Upper lobe of left lung (tissue), 6 donors: ENCODE data around the gene PHYKPL. TPM values are rescaled to one million over a fixed set of nuclear protein-coding genes. Genes with fewer than 3 reads are reported as not detected.
"Not testable (repeated sequence)": the region's sequence is repeated elsewhere in the genome, so short reads cannot be mapped to it uniquely, and the experiment has no call there.

Source experiments
- ATAC-seq, 2 donors: fragments of 200-7000 bp; cut with Tn5 transposase; one replicate each; pipeline ENCODE4 v1.9.1; 2022; ENCODE audit warnings: mild to moderate bottlenecking in 2 of 2, moderate library complexity in 2 of 2; ENCODE audit not compliant: low FRiP score in 2 of 2
- DNase-seq, 2 donors: peaks; one replicate each; pipeline ENCODE4 v3.0.0-alpha.2; 2019 to 2020
- H3K27ac ChIP-seq, 4 donors: fragments of 200-600 bp; sonication (generic); one replicate each; pipeline ENCODE4 v1.5.1; 2016 to 2019
- H3K27me3 ChIP-seq, 4 donors: fragments of 200-600 bp; sonication (generic); one replicate each; pipeline ENCODE4 v1.5.1; 2017 to 2019
- H3K36me3 ChIP-seq, 4 donors: fragments of 200-600 bp; sonication (generic); one replicate each; pipeline ENCODE4 v1.5.1; 2016 to 2019
- H3K4me1 ChIP-seq, 4 donors: fragments of 200-600 bp; sonication (generic); one replicate each; pipeline ENCODE4 v1.5.1; 2018 to 2019
- H3K4me3 ChIP-seq, 4 donors: fragments of 200-600 bp; sonication (generic); one replicate each; pipeline ENCODE4 v1.5.1; 2017 to 2019; ENCODE audit warnings: mild to moderate bottlenecking in 2 of 4, moderate library complexity in 1 of 4
- H3K9me3 ChIP-seq, 4 donors: fragments of 200-600 bp; sonication (generic); one replicate each; pipeline ENCODE4 v1.5.1; 2018 to 2019
- CTCF ChIP-seq, 6 experiments: fragments of 450-650 bp in 4 of 6; fragments of 200-600 bp in 2 of 6; sonication (generic) in 2 of 6; IDR thresholded peaks; one replicate each; pipeline ENCODE4 v1.5.1; 2016 to 2019; ENCODE audit warnings: antibody characterized with exemption in 6 of 6
- EP300 ChIP-seq, 4 donors: sonication (generic); formaldehyde crosslinking; IDR thresholded peaks; one replicate each; pipeline ENCODE4 v1.5.1; 2017; ENCODE audit warnings: antibody characterized with exemption in 4 of 4, control low read depth in 2 of 4
- POLR2A ChIP-seq, 4 donors: fragments of 450-650 bp; IDR thresholded peaks; one replicate each; pipeline ENCODE4 v1.5.1; 2016 to 2017; ENCODE audit warnings: antibody characterized with exemption in 4 of 4, mild to moderate bottlenecking in 2 of 4
- POLR2AphosphoS5 ChIP-seq, 2 donors: sonication (generic); formaldehyde crosslinking; IDR thresholded peaks; one replicate each; pipeline ENCODE4 v1.5.1; 2017; ENCODE audit warnings: antibody characterized with exemption in 2 of 2
- WGBS, 2 donors: methylation state at CpG; one replicate each; pipeline ENCODE4 v1.1.5; 2017 to 2018; 5-methylcytosine and 5-hydroxymethylcytosine counted together
- total RNA-seq, 6 donors: library from RNA; depleted of rRNA in 4 of 6; stranded (reverse); fragments of >200 nt in 4 of 6; gene quantifications; one replicate each; pipeline versions ENCODE4 v1.1.0 to v1.2.1, GENCODE V29; 2016 to 2021
- donor health status: DM: no; HTN: no; CAD: no; lungs with moderate emphysema.
- donor health status: DM: no; HTN: yes; CAD: no; lungs with severe emphysema.

PHYKPL gene
- total RNA-seq, 6 donors from 2014 or later: 61.0 to 237 (median 91.9) TPM

GRCh38 chr5:178242416-178242815, 9.8 kb upstream of the PHYKPL start:
- WGBS, 2 donors: 85 to 86% methylated on average over 7 to 10 of the region's 10 CpGs

GRCh38 chr5:178241688-178242231, 9.2 kb upstream of the PHYKPL start:
- no peaks in the 10 kb centered on the region for H3K36me3 ChIP-seq
- no peaks in the 10 kb centered on the region for H3K27me3 ChIP-seq
- no peak for TF ChIP-seq POLR2A (IDR thresholded peaks at IDR 0.05)
- TF ChIP-seq POLR2AphosphoS5 (IDR thresholded peaks at IDR 0.05): no peak
- no peak for TF ChIP-seq CTCF (IDR thresholded peaks at IDR 0.05)
- TF ChIP-seq EP300 (IDR thresholded peaks at IDR 0.05): no peak
- ATAC-seq (peak in 1 of 2 donors; percentile 3), DNase-seq (no peak)
- 78 to 84% methylated on average over 11 to 15 of the region's 15 CpGs for WGBS, 2 donors
- peaks cover 32 to 47% (median 42%) of the 10 kb centered on the region in 4 donors for H3K4me1 ChIP-seq
- peak overlapping the region in 3 of 4 donors; percentile 70 to 91 (median 82) for H3K27ac ChIP-seq
- H3K9me3 ChIP-seq: no peaks in the 10 kb centered on the region
- H3K4me3 ChIP-seq: no peak overlapping the region

More at GRCh38 chr5:178242416-178242815, 9.8 kb upstream of the PHYKPL start:
- H3K4me1 ChIP-seq: peaks cover 26 to 40% (median 37%) of the 10 kb centered on the region in 4 donors
- peak overlapping the region in 1 of 4 donors; percentile 91 for H3K27ac ChIP-seq
- TF ChIP-seq POLR2A (IDR thresholded peaks at IDR 0.05) (no peak), POLR2AphosphoS5 (IDR thresholded peaks at IDR 0.05) (no peak), CTCF (IDR thresholded peaks at IDR 0.05) (no peak), EP300 (IDR thresholded peaks at IDR 0.05) (no peak)
- no peak overlapping the region for H3K4me3 ChIP-seq
- ATAC-seq (no peak), DNase-seq (no peak)
- H3K27me3 ChIP-seq: no peaks in the 10 kb centered on the region
- no peaks in the 10 kb centered on the region for H3K9me3 ChIP-seq
- no peaks in the 10 kb centered on the region for H3K36me3 ChIP-seq

- DNase-seq (no peak), ATAC-seq (peak; percentile 9 to 12)
- Histone ChIP-seq H3K9me3 (no peaks in the 10 kb centered on the region), H3K27me3 (no peaks in the 10 kb centered on the region), H3K36me3 (no peaks in the 10 kb centered on the region), H3K4me3 (no peak overlapping the region), H3K4me1 (peaks cover 37 to 52% (median 47%) of the 10 kb centered on the region in 4 donors), H3K27ac (peak overlapping the region; percentile 37 to 91 (median 76))
- 55 to 61% methylated on average over 2 to 7 of the region's 8 CpGs for WGBS, 2 donors
- TF ChIP-seq POLR2A (IDR thresholded peaks at IDR 0.05) (no peak), EP300 (IDR thresholded peaks at IDR 0.05) (no peak), CTCF (IDR thresholded peaks at IDR 0.05) (no peak), POLR2AphosphoS5 (IDR thresholded peaks at IDR 0.05) (no peak)
Measured at GRCh38 chr5:178241231-178241663, 8.6 kb upstream of the PHYKPL start.

- no peaks in the 10 kb centered on the region for H3K36me3 ChIP-seq
- H3K27me3 ChIP-seq: no peaks in the 10 kb centered on the region
- peaks cover 41 to 57% (median 50%) of the 10 kb centered on the region in 4 donors for H3K4me1 ChIP-seq
- H3K27ac ChIP-seq: peak overlapping the region; percentile 60 to 91 (median 76)
- no peak overlapping the region for H3K4me3 ChIP-seq
- no peaks in the 10 kb centered on the region for H3K9me3 ChIP-seq
- no peak for TF ChIP-seq POLR2AphosphoS5 (IDR thresholded peaks at IDR 0.05)
- no peak for TF ChIP-seq EP300 (IDR thresholded peaks at IDR 0.05)
- TF ChIP-seq POLR2A (IDR thresholded peaks at IDR 0.05): no peak
- TF ChIP-seq CTCF (IDR thresholded peaks at IDR 0.05): no peak
- DNase-seq (no peak), ATAC-seq (no peak)
- WGBS, 2 donors: 56 to 58% methylated on average over 9 of the region's 9 CpGs
Measured at GRCh38 chr5:178240766-178241165, 8.2 kb upstream of the PHYKPL start.

- no peak for DNase-seq
- WGBS, 2 donors: 78 to 100% methylated on average over 2 to 19 of the region's 19 CpGs
Measured at GRCh38 chr5:178240341-178240741, 7.7 kb upstream of the PHYKPL start.

GRCh38 chr5:178239626-178240301, 7.2 kb upstream of the PHYKPL start:
- not testable (repeated sequence) for H3K36me3 ChIP-seq, H3K9me3 ChIP-seq, H3K4me3 ChIP-seq, DNase-seq, H3K27me3 ChIP-seq
- ATAC-seq: peak in 1 of 2 donors; percentile 3
- Histone ChIP-seq H3K4me1 (peaks cover 49 to 66% (median 53%) of the 10 kb centered on the region in 4 donors), H3K27ac (peak overlapping the region; percentile 77 to 91 (median 80))
- WGBS, 2 donors: 40 to 68% methylated on average over 4 to 8 of the region's 16 CpGs

More at GRCh38 chr5:178240341-178240741, 7.7 kb upstream of the PHYKPL start:
- no peaks in the 10 kb centered on the region for H3K36me3 ChIP-seq
- H3K4me3 ChIP-seq: no peak overlapping the region
- H3K27me3 ChIP-seq: no peaks in the 10 kb centered on the region
- ATAC-seq: no peak
- peaks cover 46 to 60% (median 50%) of the 10 kb centered on the region in 4 donors for H3K4me1 ChIP-seq
- no peaks in the 10 kb centered on the region for H3K9me3 ChIP-seq
- TF ChIP-seq EP300 (IDR thresholded peaks at IDR 0.05) (no peak), CTCF (IDR thresholded peaks at IDR 0.05) (no peak)
- peak overlapping the region; percentile 60 to 91 (median 76) for H3K27ac ChIP-seq
